H9 (cell line): ENCODE data around the gene PER2. TPM values are rescaled to one million over a fixed set of nuclear protein-coding genes. Genes with fewer than 3 reads are reported as not detected.

Experiments
- DNase-seq: peaks from one replicate; pipeline ENCODE4 v3.0.0-alpha.2; 2017
- H2AFZ ChIP-seq: one replicate; pipeline ENCODE4 v1.6.1; 2013; ENCODE audit warnings: mild to moderate bottlenecking, low read length, control low read depth, moderate library complexity
- H2AK5ac ChIP-seq: 2 replicates; pipeline ENCODE4 v1.6.1; 2013; ENCODE audit warnings: low read length, control low read depth, mixed read lengths; ENCODE audit not compliant: insufficient read length
- H2BK120ac ChIP-seq: one replicate; pipeline ENCODE4 v1.6.1; 2013; ENCODE audit warnings: low read depth, mild to moderate bottlenecking, low read length, control low read depth, inconsistent platforms; ENCODE audit not compliant: poor library complexity, severe bottlenecking
- H2BK12ac ChIP-seq: 2 replicates; pipeline ENCODE4 v1.6.1; 2013; ENCODE audit warnings: low read length, control low read depth, mixed read lengths, low read depth; ENCODE audit not compliant: insufficient read length
- H2BK15ac ChIP-seq: 2 replicates; pipeline ENCODE4 v1.6.1; 2013; ENCODE audit warnings: low read depth, low read length, control low read depth
- H2BK20ac ChIP-seq: one replicate; pipeline ENCODE4 v1.6.1; 2013; ENCODE audit warnings: low read depth, mild to moderate bottlenecking, low read length, control low read depth, inconsistent platforms; ENCODE audit not compliant: poor library complexity, severe bottlenecking
- H2BK5ac ChIP-seq: 2 replicates; pipeline ENCODE4 v1.6.1; 2013; ENCODE audit warnings: low read length, control low read depth, mixed read lengths; ENCODE audit not compliant: insufficient read length
- H3K14ac ChIP-seq: 2 replicates; pipeline ENCODE4 v1.6.1; 2013; ENCODE audit warnings: low read length, control low read depth; ENCODE audit not compliant: insufficient read depth
- H3K18ac ChIP-seq: 2 replicates; pipeline ENCODE4 v1.6.1; 2013; ENCODE audit warnings: low read depth, mild to moderate bottlenecking, mixed read lengths, low read length, control low read depth; ENCODE audit not compliant: insufficient read length
- H3K23ac ChIP-seq: 2 replicates; pipeline ENCODE4 v1.6.1; 2013; ENCODE audit warnings: low read length, control low read depth, mixed read lengths, low read depth; ENCODE audit not compliant: insufficient read length
- H3K23me2 ChIP-seq: 2 replicates; pipeline ENCODE4 v1.6.1; 2013; ENCODE audit warnings: low read depth, mild to moderate bottlenecking, mixed read lengths, low read length, control low read depth; ENCODE audit not compliant: insufficient read length, poor library complexity, severe bottlenecking
- H3K27ac ChIP-seq: 2 replicates; pipeline ENCODE4 v1.5.1; 2013; ENCODE audit warnings: low read length, control low read depth, mixed read lengths, low read depth; ENCODE audit not compliant: insufficient read length
- H3K27me3 ChIP-seq: 2 replicates; pipeline ENCODE4 v1.6.1; 2013; ENCODE audit warnings: low read length, control low read depth, inconsistent platforms; ENCODE audit not compliant: insufficient read depth
- H3K4ac ChIP-seq: 2 replicates; pipeline ENCODE4 v1.6.1; 2013; ENCODE audit warnings: low read depth, mild to moderate bottlenecking, control low read depth, inconsistent platforms, low read length, moderate library complexity
- H3K4me1 ChIP-seq: 2 replicates; pipeline ENCODE4 v1.6.1; 2013; ENCODE audit warnings: low read length, control low read depth, inconsistent platforms; ENCODE audit not compliant: insufficient read depth
- H3K4me2 ChIP-seq: 2 replicates; pipeline ENCODE4 v1.6.1; 2013; ENCODE audit warnings: low read length, control low read depth, mixed read lengths; ENCODE audit not compliant: insufficient read length, insufficient read depth
- H3K56ac ChIP-seq: 2 replicates; pipeline ENCODE4 v1.6.1; 2013; ENCODE audit warnings: low read depth, mild to moderate bottlenecking, mixed read lengths, low read length, control low read depth; ENCODE audit not compliant: insufficient read length
- H3K79me1 ChIP-seq: 2 replicates; pipeline ENCODE4 v1.6.1; 2013; ENCODE audit warnings: low read depth, mild to moderate bottlenecking, moderate library complexity, low read length, control low read depth, inconsistent platforms; ENCODE audit not compliant: insufficient read depth, poor library complexity, severe bottlenecking
- H3K79me2 ChIP-seq: 2 replicates; pipeline ENCODE4 v1.6.1; 2013; ENCODE audit warnings: low read length, control low read depth, inconsistent platforms; ENCODE audit not compliant: insufficient read depth
- H3K9ac ChIP-seq: 2 replicates; pipeline ENCODE4 v1.6.1; 2013; ENCODE audit warnings: low read length, control low read depth, mixed read lengths; ENCODE audit not compliant: insufficient read length; ENCODE audit errors: extremely low read depth
- H3K9me3 ChIP-seq: one replicate; pipeline ENCODE4 v1.6.1; 2013; ENCODE audit warnings: low read depth, low read length, inconsistent platforms; ENCODE audit not compliant: control insufficient read depth
- H3T11ph ChIP-seq: one replicate; pipeline ENCODE4 v1.6.1; 2013; ENCODE audit warnings: mild to moderate bottlenecking, low read length, control low read depth, inconsistent platforms
- H4K20me1 ChIP-seq: one replicate; pipeline ENCODE4 v1.6.1; 2013; ENCODE audit not compliant: control insufficient read depth, insufficient read length, insufficient read depth
- H4K5ac ChIP-seq: 2 replicates; pipeline ENCODE4 v1.6.1; 2013; ENCODE audit warnings: low read depth, mild to moderate bottlenecking, mixed read lengths, low read length, control low read depth; ENCODE audit not compliant: insufficient read length
- H4K8ac ChIP-seq: replicated peaks from 2 replicates; pipeline ENCODE4 v1.6.1; 2013; ENCODE audit warnings: low read length, control low read depth, mixed read lengths, low read depth; ENCODE audit not compliant: insufficient read length
- H4K91ac ChIP-seq: 2 replicates; pipeline ENCODE4 v1.6.1; 2013; ENCODE audit warnings: low read depth, mild to moderate bottlenecking, moderate library complexity, mixed read lengths, low read length, control low read depth; ENCODE audit not compliant: insufficient read length
- H3K27ac Mint-ChIP-seq, 3 experiments: 2 replicates in 2 of 3; 3 replicates in 1 of 3; pipeline ENCODE4 v1.8.0; 2020 to 2021; ENCODE audit warnings: mixed read lengths in 3 of 3, mild to moderate bottlenecking in 1 of 3, moderate library complexity in 1 of 3
- H3K27me3 Mint-ChIP-seq: 2 replicates; pipeline ENCODE4 v1.8.0; 2021; ENCODE audit warnings: low read depth, mild to moderate bottlenecking, moderate library complexity, mixed read lengths
- H3K36me3 Mint-ChIP-seq, 3 experiments: 2 replicates in 2 of 3; 3 replicates in 1 of 3; pipeline ENCODE4 v1.8.0; 2020 to 2021; ENCODE audit warnings: low read depth in 3 of 3, mixed read lengths in 3 of 3; ENCODE audit not compliant: insufficient read depth in 1 of 3
- H3K4me1 Mint-ChIP-seq, 2 experiments: 2 replicates each; pipeline ENCODE4 v1.8.0; 2020; ENCODE audit warnings: mixed read lengths in 2 of 2
- H3K4me3 Mint-ChIP-seq, 2 experiments: 2 replicates in 1 of 2; 3 replicates in 1 of 2; pipeline ENCODE4 v1.8.0; 2020 to 2021; ENCODE audit warnings: mild to moderate bottlenecking in 2 of 2, mixed read lengths in 2 of 2, moderate library complexity in 1 of 2
- H3K9me3 Mint-ChIP-seq, 2 experiments: 2 replicates in 1 of 2; 3 replicates in 1 of 2; pipeline ENCODE4 v1.8.0; 2020; ENCODE audit warnings: mild to moderate bottlenecking in 2 of 2, mixed read lengths in 2 of 2, moderate library complexity in 1 of 2
- WGBS: extraction: QIAGEN DNeasy Blood & Tissue Kit; methylation state at CpG from one replicate; pipeline ENCODE4 v1.1.7; 2013; ENCODE audit warnings: missing lambda C conversion rate, low lambda C conversion rate, mixed read lengths; ENCODE audit not compliant: insufficient read length; ENCODE audit errors: extremely low coverage; 5-methylcytosine and 5-hydroxymethylcytosine counted together
- total RNA-seq: library from RNA; stranded (reverse); gene quantifications from 2 replicates; pipeline ENCODE4 v1.2.1, GENCODE V29; 2021
- TF ChIP-seq, protein P1 (sequence below): fragments of 200-600 bp; sonication (generic); conservative IDR thresholded peaks from 3 replicates; pipeline ENCODE4 v1.8.0; 2021; ENCODE audit warnings: antibody characterized with exemption, mild to moderate bottlenecking

Gene PER2
- total RNA-seq, 1 experiment from 2014 or later = 12.9 TPM

DNA sequence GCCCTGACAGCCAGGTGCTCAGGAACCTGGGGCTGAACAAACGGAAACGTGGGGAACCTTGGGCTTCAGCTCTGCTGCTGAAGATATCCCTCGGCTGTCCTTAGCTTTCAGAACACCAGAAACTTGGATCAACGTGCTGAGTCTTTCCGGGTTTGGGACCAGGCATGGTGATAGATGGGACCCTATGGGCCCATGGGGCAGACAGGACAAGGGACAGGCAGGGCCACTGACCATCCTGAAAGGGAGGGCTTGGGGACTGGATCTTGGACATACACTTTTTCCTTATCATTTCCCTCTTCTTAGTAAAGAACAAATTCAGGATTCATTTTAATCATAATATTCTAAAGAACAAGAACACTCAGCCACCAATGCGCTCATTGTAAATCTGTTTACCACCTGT is 32.3 kb downstream of the PER2 start:
- no CpG with 5 or more reads among the region's 6 CpGs for WGBS
- H3K27me3 Mint-ChIP-seq = no peaks in the 10 kb centered on the region
- no peak overlapping the region for H3K27ac Mint-ChIP-seq

More for the DNA sequence above, 32.3 kb downstream of the PER2 start:
- Histone ChIP-seq H2BK20ac (no peak overlapping the region), H2AFZ (no peak overlapping the region), H2BK15ac (no peak overlapping the region), H3K4me1 (no peaks in the 10 kb centered on the region), H3T11ph (no peak overlapping the region), H3K9me3 (no peaks in the 10 kb centered on the region), H4K91ac (no peak overlapping the region), H3K4ac (no peak overlapping the region), H3K27ac (no peak overlapping the region), H3K9ac (no peak overlapping the region), H2BK12ac (no peak overlapping the region), H2BK5ac (no peak overlapping the region), H4K5ac (no peak overlapping the region), H4K20me1 (no peaks in the 10 kb centered on the region), H4K8ac (no peak overlapping the region), H2BK120ac (no peak overlapping the region), H3K56ac (no peak overlapping the region), H3K27me3 (no peaks in the 10 kb centered on the region), H3K14ac (no peak overlapping the region), H3K4me2 (no peak overlapping the region), H2AK5ac (no peak overlapping the region), H3K23ac (no peak overlapping the region), H3K23me2 (no peaks in the 10 kb centered on the region), H3K79me1 (no peaks in the 10 kb centered on the region), H3K18ac (no peak overlapping the region), H3K79me2 (no peaks in the 10 kb centered on the region)
- TF ChIP-seq, protein P1, sequence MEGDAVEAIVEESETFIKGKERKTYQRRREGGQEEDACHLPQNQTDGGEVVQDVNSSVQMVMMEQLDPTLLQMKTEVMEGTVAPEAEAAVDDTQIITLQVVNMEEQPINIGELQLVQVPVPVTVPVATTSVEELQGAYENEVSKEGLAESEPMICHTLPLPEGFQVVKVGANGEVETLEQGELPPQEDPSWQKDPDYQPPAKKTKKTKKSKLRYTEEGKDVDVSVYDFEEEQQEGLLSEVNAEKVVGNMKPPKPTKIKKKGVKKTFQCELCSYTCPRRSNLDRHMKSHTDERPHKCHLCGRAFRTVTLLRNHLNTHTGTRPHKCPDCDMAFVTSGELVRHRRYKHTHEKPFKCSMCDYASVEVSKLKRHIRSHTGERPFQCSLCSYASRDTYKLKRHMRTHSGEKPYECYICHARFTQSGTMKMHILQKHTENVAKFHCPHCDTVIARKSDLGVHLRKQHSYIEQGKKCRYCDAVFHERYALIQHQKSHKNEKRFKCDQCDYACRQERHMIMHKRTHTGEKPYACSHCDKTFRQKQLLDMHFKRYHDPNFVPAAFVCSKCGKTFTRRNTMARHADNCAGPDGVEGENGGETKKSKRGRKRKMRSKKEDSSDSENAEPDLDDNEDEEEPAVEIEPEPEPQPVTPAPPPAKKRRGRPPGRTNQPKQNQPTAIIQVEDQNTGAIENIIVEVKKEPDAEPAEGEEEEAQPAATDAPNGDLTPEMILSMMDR = no peak
- Mint-ChIP-seq H3K4me3 (no peak overlapping the region), H3K4me1 (peaks cover 0 to 2% of the 10 kb centered on the region in 2 experiments; a peak in 2 of 4 replicates), H3K9me3 (no peaks in the 10 kb centered on the region), H3K36me3 (peaks cover 6 to 40% (median 20%) of the 10 kb centered on the region in 3 experiments; a peak in 6 of 7 replicates)
- DNase-seq = no peak
